ENCODE measurements around the gene EP300. TPM values are rescaled to one million over a fixed set of nuclear protein-coding genes. Genes with fewer than 3 reads are reported as not detected.
"Not testable (repeated sequence)": the region's sequence is repeated elsewhere in the genome, so short reads cannot be mapped to it uniquely, and the experiment has no call there.

The EP300 gene
- total RNA-seq, 1 donor, result 119 TPM

GRCh38 chr22:41076857-41077256 lies 15.5 kb upstream of the EP300 start:
- no peak for DNase-seq (ENCODE audit: low read depth in 2 of 3, low spot score in 2 of 3)

DNA sequence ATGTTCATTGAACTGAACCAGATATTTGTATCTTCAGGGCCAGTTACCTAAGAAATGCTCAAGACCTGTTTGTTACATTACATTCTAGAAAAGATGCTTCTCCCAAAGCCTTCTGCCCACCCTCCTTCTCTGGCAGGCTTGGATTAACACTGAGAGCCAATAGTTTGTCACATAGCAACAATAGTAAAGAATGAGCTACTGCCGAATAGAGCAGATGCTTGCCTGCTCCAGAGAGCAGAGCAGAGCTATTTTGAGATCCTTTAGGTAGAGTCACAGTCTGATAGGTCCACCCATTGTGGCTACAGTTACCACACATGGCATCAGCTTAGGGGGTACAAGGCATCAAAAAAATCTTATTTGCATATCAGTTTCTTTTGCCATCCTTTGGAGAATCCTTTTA lies 13.5 kb upstream of the EP300 start:
- DNase-seq (ENCODE audit: low read depth in 2 of 3, low spot score in 2 of 3), result no peak

GRCh38 chr22:41085842-41086241 lies 6.5 kb upstream of the EP300 start:
- no peak for DNase-seq (ENCODE audit: low read depth in 2 of 3, low spot score in 2 of 3)

GRCh38 chr22:41091132-41092022 lies 1.0 kb upstream of the EP300 start:
- peak; percentile 96 to 100 (median 99) for DNase-seq (ENCODE audit: low read depth in 2 of 3, low spot score in 2 of 3)

- DNase-seq (ENCODE audit: low read depth in 2 of 3, low spot score in 2 of 3), result peak in 2 of 3 donors; percentile 39 to 50
Observed at GRCh38 chr22:41092847-41093411, 537 bp downstream of the EP300 start.

- peak in 1 of 3 donors; percentile 33 for DNase-seq (ENCODE audit: low read depth in 2 of 3, low spot score in 2 of 3)
Observed at GRCh38 chr22:41094041-41094593, 1.7 kb downstream of the EP300 start.

- no peak for DNase-seq (ENCODE audit: low read depth in 2 of 3, low spot score in 2 of 3)
Observed at GRCh38 chr22:41096391-41096790, 4.0 kb downstream of the EP300 start.

GRCh38 chr22:41096841-41097240 lies 4.4 kb downstream of the EP300 start:
- no peak for DNase-seq (ENCODE audit: low read depth in 2 of 3, low spot score in 2 of 3)

- no peak for DNase-seq (ENCODE audit: low read depth in 2 of 3, low spot score in 2 of 3)
Observed at GRCh38 chr22:41099036-41099435, 6.6 kb downstream of the EP300 start.

GRCh38 chr22:41106122-41106968 lies 14.0 kb downstream of the EP300 start:
- no peak for DNase-seq (ENCODE audit: low read depth in 2 of 3, low spot score in 2 of 3)

DNA sequence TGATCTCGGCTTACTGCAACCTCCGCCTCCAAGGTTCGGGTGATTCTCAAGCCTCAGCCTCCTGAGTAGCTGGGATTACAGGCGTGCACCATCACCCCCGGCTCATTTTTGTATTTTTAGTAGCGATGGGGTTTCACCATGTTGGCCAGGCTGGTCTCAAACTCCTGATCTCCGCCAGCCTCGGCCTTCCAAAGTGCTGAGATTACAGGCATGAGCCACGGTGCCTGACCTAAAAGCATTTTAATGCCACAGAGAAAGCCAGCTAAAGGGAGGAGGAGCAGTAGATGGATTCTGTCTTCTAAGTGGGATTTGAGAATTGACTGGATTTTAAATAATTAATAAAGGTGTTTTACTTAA lies 14.6 kb downstream of the EP300 start:
- DNase-seq (ENCODE audit: low read depth in 2 of 3, low spot score in 2 of 3), result not testable (repeated sequence)

DNA sequence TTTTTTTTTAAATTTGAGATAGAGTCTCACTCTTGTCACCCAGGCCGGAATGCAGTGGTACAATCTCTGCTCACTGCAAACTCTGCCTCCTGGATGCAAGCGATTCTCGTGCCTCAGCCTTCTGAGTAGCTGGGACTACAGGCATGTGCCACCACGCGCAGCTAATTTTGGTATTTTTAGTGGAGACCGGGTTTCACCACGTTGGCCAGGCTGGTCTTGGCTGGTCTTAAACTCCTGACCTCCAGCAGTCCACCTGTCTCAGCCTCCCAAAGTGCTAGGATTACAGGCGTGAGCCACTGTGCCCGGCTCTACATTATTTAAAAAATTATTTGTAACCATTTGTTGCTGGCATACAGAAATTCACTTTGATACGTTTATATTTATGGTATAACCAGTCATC lies 18.6 kb downstream of the EP300 start:
- DNase-seq (ENCODE audit: low read depth in 2 of 3, low spot score in 2 of 3), result no peak

GRCh38 chr22:41116342-41116741 lies 23.9 kb downstream of the EP300 start:
- DNase-seq (ENCODE audit: low read depth in 2 of 3, low spot score in 2 of 3), result no peak

DNA sequence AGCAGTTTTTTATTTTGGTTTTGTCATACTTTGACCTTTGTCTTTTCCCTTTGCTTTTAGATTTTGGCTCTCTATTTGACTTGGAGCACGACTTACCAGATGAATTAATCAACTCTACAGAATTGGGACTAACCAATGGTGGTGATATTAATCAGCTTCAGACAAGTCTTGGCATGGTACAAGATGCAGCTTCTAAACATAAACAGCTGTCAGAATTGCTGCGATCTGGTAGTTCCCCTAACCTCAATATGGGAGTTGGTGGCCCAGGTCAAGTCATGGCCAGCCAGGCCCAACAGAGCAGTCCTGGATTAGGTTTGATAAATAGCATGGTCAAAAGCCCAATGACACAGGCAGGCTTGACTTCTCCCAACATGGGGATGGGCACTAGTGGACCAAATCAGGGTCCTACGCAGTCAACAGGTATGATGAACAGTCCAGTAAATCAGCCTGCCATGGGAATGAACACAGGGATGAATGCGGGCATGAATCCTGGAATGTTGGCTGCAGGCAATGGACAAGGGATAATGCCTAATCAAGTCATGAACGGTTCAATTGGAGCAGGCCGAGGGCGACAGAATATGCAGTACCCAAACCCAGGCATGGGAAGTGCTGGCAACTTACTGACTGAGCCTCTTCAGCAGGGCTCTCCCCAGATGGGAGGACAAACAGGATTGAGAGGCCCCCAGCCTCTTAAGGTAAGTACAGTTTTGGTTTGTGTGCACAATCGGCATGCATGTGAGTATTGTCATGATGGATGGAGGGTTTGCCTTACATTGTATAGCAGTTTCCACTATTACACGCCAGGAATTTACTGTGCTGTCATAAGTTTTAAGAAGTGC lies 25.0 kb downstream of the EP300 start:
- DNase-seq (ENCODE audit: low read depth in 2 of 3, low spot score in 2 of 3), result no peak

- no peak for DNase-seq (ENCODE audit: low read depth in 2 of 3, low spot score in 2 of 3)
Observed at GRCh38 chr22:41123151-41123550, 30.8 kb downstream of the EP300 start.

DNA sequence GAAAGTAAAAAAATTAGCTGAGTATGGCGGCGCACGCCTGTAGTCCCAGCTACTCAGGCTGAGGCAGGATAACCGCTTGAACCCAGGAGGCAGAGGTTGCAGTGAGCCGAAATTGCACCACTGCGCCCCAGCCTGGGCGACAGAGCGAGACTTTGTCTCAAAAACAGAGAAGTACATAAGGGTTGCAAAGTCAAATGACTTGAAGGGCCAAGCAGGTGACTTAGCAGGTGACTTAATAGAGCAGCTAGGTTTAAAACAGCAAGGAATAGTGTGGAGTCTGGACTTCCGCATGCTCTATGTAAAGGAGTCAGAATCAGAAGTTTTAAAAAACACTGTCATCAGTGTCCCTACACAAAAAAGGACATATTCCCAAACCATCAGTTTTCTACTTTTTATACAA lies 31.7 kb downstream of the EP300 start:
- no peak for DNase-seq (ENCODE audit: low read depth in 2 of 3, low spot score in 2 of 3)

GRCh38 chr22:41127451-41127850 lies 35.1 kb downstream of the EP300 start:
- no peak for DNase-seq (ENCODE audit: low read depth in 2 of 3, low spot score in 2 of 3)

GRCh38 chr22:41128606-41129005 lies 36.2 kb downstream of the EP300 start:
- DNase-seq (ENCODE audit: low read depth in 2 of 3, low spot score in 2 of 3), result no peak

GRCh38 chr22:41132550-41132949 lies 40.2 kb downstream of the EP300 start:
- DNase-seq (ENCODE audit: low read depth in 2 of 3, low spot score in 2 of 3), result no peak

DNA sequence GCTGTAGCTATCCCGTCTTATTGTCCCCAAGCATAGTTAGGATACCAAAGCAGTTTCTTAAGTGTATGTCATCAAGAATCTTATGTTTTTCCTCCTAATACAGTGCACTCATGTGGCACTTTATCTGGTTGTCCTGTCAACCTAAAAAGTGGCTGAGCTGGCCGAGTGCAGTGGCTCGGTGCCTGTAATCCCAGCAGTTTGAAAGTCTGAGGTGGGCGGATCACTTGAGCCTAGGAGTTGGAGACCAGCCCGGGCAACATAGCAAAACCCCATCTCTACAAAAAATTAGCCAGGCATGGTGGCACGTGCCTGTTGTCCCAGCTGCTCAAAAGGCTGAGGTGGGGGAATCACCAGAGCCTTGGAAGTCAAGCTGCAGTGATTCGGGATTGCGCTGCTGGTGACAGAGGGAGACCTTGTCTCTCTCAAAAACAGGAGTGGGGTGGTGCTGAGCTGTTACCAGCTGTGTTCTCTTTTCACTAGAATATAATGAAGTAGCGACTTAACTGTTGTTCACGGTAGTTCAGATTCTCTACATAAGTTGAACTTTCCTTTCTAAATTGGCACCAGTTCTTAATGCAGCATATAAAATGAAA lies 48.1 kb downstream of the EP300 start:
- DNase-seq (ENCODE audit: low read depth in 2 of 3, low spot score in 2 of 3), result no peak
